NAMALWA (cell line): ENCODE measurements around the gene CATSPERB.
"Not testable (repeated sequence)": the region's sequence is repeated elsewhere in the genome, so short reads cannot be mapped to it uniquely, and the experiment has no call there.

Experiments used
- DNase-seq: peaks from one replicate; pipeline ENCODE4 v3.0.0-alpha.2; 2015; ENCODE audit warnings: low spot score

Gene CATSPERB

DNA sequence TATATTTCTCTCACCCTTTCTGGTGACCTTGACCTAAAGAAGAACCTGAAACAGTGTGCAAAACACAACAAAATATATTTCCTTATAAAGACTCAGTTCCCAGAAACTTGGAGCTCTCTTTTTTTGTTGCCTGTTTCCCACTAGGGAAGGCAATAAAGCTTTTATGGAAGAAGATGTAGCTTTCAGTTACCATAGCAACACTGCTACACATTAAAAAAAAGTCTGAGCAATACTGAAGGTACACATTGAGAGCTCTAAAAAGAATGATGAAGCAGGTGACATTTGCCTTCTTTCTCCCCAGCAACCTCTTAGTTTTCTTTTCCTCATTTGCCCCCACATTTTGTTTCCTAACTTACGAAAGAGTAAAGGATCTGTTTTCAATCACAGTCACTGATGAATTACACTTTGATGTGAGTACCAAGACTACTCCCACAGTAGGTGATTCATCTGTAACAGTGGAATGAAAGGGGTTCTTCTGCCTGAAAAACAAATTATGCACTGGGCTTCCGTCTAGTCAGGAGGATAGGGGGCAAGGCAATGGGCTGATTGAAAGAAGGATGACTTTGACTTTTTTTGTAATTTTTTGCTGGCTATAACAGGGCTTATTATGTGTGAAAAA is 1.1 kb upstream of the CATSPERB start:
- no peak for DNase-seq

GRCh38 chr14:91732439-91732838 is 553 bp upstream of the CATSPERB start:
- no peak for DNase-seq

DNA sequence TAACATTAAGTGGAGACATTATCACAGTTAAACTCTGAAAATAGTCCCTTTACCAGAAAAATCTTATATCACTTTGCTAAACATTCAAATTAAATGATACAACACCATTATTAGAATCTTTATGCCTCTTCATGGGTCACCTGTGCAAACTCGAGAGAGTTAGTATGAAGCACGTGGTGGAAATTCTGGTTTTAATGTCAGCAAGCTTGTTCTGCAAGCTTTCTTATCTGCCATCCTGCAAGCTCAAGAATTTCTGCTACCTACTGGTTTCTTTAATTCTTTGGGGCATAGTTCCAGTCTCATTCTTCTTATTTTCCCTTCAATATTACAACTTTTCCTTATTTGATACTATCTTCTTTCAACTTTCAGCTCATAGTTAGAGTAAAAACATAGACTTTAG is 868 bp downstream of the CATSPERB start:
- no peak for DNase-seq

- no peak for DNase-seq
Observed at GRCh38 chr14:91729756-91730155, 2.1 kb downstream of the CATSPERB start.

DNA sequence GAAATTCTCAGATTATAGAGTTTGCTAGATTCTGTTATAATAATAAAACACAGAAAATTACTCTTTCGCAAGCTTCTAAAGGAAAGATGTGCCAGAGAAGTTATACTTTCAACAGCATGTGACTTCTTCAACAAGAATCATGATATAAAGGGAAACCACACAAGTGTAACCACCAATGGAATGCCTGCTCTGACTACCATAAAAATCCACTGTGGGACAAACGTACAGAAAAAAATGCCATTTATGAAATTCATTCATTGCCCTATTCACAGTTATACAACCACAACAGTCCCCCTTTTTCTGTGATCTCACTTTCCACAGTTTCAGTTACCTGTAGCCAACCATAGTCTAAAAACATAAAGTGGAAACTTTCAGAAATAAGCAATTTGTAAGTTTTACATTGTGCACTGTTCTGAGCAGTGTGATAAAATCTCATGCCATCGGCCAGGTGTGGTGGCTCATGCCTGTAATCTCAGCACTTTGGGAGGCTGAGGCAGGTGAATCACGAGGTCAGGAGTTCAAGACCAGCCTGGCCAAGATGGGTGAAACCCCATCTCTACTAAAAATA is 3.2 kb downstream of the CATSPERB start:
- no peak for DNase-seq

DNA sequence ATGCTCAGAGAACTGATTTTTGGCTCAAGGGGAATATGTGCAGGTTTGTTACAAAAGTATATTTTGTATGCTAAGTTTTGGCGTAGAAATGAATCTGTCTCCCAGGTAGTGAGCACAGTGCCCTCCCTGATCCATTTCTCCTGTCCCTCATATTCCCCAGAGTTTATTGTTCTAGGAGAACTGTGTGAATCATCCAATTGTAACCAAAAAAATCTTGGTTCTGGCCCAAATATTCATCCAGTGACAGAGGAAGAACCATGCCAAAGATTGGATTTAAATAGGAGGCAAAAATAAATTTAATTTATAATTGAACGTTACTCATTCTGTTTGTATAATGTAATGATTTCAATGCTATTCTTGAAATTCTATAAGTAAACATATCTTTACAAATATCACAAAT is 4.8 kb downstream of the CATSPERB start:
- no peak for DNase-seq

DNA sequence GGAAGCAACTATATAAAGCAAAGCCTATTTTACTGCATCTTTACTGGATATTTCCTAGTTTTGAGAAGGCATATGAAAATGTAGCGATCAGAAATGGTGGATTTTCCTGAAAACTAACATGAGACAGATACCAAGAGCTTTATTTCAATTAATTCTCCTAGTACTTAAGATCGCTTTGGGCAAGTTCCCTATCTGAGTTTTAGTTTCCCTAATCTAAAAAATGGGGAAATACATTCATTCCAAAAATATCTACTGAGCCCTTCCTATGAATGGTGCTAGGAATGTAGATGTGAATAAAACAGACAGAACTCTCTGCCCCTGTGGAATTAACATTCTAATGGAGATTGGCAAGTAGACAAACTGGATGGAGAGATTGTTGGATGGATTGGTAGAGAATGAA is 8.4 kb downstream of the CATSPERB start:
- no peak for DNase-seq

GRCh38 chr14:91722386-91722785 is 9.5 kb downstream of the CATSPERB start:
- DNase-seq: no peak

DNA sequence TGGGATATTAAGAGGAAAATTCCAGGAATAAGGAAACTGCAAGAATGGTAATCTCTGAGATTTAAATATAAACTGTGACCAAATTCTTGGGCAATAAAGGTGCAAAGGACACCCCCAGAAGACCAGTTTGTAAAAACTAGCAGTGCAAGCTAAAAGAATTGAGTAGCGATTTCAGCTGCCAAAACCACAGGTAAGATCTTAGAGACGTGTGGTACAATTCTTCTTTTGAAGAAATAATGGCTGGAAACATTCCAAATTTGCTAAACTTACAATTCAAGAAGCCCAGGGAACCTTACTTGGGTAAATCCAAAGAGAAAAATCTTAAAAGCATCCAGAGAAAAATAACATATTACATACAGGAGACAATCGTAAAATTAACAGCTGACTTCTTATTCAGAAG is 12.0 kb downstream of the CATSPERB start:
- no peak for DNase-seq

DNA sequence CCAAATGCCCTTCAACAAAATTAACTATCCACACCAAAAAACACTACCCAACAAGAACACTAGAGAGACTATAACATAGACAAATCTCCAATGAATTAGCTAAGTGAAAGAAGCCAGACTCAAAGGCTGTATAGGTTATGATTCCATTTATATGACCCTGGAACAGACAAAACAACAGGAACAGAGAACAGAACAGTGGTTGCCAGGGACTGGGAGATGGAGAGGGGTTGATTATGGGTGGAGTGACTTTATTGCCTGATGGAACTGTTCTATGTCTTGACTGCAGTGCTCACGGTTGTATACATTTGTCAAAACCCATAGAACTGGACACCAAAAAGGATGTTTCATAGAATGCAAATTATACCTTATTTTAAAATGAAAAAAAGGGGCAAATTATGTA is 14.9 kb downstream of the CATSPERB start:
- no peak for DNase-seq

DNA sequence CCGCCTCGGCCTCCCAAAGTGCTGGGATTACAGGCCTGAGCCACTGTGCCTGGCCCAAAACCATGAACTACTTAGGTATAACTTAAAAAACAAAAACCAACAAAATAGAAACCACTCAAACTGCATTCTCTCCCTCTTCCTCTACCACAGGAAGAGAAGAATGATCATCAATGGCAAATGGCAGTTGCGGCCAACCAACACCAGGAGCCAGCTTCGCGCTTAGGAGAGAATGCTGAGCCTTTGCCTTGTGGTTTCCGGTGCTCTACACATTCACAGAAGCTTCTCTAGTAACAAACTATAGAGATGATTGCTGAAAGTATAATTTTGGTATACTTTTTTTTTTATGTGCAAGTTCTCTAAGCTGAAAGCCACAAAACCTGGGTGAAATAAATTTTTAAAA is 17.1 kb downstream of the CATSPERB start:
- DNase-seq: peak; percentile 5

DNA sequence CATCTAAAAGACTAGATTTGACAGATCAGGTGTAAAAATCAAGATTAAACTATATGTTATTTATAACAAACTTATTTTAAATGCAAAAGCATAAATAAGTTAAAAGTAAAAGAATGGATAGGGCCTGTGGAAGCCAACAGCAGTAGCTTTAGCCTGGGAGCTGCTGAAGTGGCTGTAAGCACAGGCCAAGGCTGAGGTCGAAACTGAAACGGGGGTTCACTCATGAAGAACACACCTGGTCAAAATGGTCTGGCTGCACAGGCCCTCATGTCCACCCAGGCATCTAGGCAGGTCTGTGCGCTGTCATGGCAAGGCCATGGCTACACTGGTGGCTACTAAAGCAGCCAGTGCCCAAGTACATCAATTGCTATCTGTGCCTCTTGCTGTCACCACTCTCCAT is 23.1 kb downstream of the CATSPERB start:
- no peak for DNase-seq

DNA sequence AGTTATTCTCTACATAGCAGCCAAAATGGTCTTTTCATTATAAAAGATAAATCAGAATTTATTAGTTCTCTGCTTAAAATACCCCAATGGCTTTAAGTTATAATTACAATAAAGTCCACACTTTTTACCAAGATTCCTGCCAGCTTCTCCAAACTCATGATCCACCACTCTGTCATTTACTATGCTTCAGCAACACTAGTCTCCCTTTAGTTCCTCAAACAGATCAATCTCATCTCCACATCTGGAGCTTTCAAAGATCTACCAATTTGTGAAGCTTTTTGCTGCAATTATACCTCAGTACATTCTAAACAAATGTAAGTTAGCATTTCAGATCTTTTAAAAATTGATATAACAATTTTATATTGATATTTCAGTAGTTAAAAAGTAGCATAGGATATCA is 24.9 kb downstream of the CATSPERB start:
- no peak for DNase-seq

- no peak for DNase-seq
Observed at GRCh38 chr14:91694643-91695042, 37.2 kb downstream of the CATSPERB start.

DNA sequence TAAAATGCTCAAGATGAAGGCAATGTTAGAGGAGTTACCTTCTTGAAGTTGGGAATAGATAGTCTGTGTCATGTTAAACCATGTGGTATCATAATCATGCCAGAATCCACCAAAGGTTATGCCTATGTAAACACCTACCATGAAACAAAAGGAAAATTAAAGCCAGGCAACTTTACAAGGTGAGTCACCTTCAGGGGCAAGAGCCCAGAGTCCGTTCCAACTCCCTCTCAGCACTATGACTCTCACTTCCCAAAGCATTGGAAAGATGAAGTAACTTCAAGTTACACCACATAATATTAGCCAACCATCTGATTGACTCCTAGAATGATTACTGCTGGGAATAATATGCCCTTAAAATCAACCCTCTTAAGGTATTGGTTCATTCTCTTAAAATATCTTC is 38.5 kb downstream of the CATSPERB start:
- DNase-seq: no peak

GRCh38 chr14:91692075-91692474 is 39.8 kb downstream of the CATSPERB start:
- no peak for DNase-seq

- DNase-seq: no peak
Observed at GRCh38 chr14:91689608-91690007, 42.3 kb downstream of the CATSPERB start.

DNA sequence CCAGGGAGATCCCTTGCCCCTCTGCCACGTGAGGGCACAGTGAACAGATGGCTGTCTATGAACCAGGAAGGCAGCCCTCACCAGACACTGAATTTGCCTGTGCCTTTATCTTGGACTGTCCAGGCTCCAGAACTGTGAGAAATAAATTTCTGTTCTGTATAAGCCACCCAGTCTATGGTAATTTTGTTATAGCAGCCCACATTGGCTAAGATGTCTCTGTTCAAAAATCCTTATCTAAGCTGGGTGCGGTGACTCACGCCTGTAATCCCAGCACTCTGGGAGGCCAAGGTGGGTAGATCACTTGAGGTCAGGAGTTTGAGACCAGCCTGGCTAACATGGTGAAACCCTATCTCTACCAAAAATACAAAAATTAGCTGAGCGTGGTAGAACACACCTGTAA is 44.5 kb downstream of the CATSPERB start:
- DNase-seq: not testable (repeated sequence)

DNA sequence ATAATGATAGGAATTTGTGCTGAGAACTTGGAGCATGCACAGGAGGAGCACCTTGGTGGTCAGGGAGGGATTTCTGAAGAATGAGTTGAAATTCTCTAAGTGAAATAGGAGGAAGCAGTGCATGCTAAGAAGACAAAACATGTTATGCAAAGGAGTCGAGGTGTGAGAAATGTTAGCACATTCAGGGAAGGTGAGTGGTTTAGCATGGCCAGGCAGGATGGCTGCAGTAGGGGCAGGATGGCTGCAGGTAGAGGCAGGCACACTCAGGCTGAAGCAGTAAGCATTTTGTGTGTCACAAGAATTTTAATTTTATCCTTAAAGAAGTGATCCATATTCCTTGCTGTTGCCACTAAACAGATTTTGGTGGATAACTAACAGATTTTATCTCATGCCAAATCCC is 46.3 kb downstream of the CATSPERB start:
- DNase-seq: no peak

GRCh38 chr14:91681893-91682563 is 49.9 kb downstream of the CATSPERB start:
- no peak for DNase-seq

DNA sequence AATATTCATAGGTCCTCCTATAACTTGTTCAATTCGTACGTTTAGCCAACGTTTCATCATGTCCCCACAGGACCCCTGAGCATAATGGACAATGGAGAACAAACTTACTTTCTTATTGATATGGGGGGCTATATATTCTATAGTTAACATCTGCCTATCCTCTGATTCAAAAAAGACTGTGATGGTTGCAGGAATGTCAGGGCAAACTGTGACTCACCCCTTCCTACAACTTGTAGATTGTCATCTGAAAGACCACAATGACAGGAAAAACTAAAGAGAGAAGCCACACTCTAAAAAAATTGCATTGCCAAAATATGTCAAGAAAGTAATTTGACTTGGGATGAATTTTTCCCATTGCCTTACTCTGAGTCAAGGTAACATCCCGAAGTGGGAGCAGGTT is 50.8 kb downstream of the CATSPERB start:
- DNase-seq: no peak

- DNase-seq: no peak
Observed at GRCh38 chr14:91679273-91679672, 52.6 kb downstream of the CATSPERB start.

DNA sequence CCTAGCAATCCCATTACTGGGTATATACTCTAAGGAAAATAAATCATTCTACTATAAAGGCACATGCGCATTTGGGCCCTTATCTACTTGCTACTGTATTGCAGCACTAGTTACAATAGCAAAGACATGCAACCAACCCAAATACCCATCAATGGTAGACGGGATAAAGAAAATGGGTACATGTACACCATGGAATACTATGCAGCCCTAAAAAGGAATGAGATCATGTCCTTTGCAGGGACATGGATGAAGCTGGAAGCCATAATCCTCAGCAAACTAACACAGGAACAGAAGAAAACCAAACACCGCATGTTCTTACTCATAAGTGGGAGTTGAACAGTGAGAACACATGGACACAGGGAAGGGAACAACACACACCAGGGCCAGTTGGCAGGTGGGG is 54.2 kb downstream of the CATSPERB start:
- DNase-seq: not testable (repeated sequence)

GRCh38 chr14:91674911-91675310 is 57.0 kb downstream of the CATSPERB start:
- no peak for DNase-seq
